Astrocyte of the cerebellum (primary cell): ENCODE measurements around the gene MT1B.
"Not testable (repeated sequence)": the region's sequence is repeated elsewhere in the genome, so short reads cannot be mapped to it uniquely, and the experiment has no call there.

Experiments
- DNase-seq: peaks from one replicate; pipeline ENCODE4 v3.0.0-alpha.2; 2011; ENCODE audit warnings: low read depth
- H3K4me3 ChIP-seq: 2 replicates; pipeline ENCODE4 v1.5.1; 2011; ENCODE audit warnings: mild to moderate bottlenecking, low read depth, low read length, moderate library complexity
- CTCF ChIP-seq: IDR thresholded peaks from 2 replicates; pipeline ENCODE4 v1.5.1; 2012; ENCODE audit warnings: low read length, low read depth, moderate library complexity, mild to moderate bottlenecking; ENCODE audit errors: missing control alignments
- in situ Hi-C: cut with HindIII; loops from 2 replicates; pipeline ENCODE4 v1.10.0; 2017; ENCODE audit warnings: low sequenced_read_pairs

MT1B gene

GRCh38 chr16:56673921-56674320, 22.2 kb downstream of the MT1B start:
- in situ Hi-C loops: no loop called here
- no peak for DNase-seq
- TF ChIP-seq CTCF: peak; percentile 75
- H3K4me3 ChIP-seq: no peak overlapping the region

- H3K4me3 ChIP-seq, DNase-seq, in situ Hi-C loops: not testable (repeated sequence)
Measured at GRCh38 chr16:56674570-56674969, 22.9 kb downstream of the MT1B start.

GRCh38 chr16:56675685-56676210, 24.1 kb downstream of the MT1B start:
- TF ChIP-seq CTCF: no peak
- in situ Hi-C loops: no loop called here
- peak overlapping the region; percentile 9 for H3K4me3 ChIP-seq
- DNase-seq: no peak

- no peak for DNase-seq
- in situ Hi-C loops: no loop called here
- TF ChIP-seq CTCF: no peak
- H3K4me3 ChIP-seq: no peak overlapping the region
Measured at GRCh38 chr16:56677474-56677873, 25.8 kb downstream of the MT1B start.

GRCh38 chr16:56679078-56679730, 27.5 kb downstream of the MT1B start:
- DNase-seq: no peak
- H3K4me3 ChIP-seq: no peak overlapping the region
- TF ChIP-seq CTCF: no peak
- in situ Hi-C loops: no loop called here

GRCh38 chr16:56679818-56680217, 28.1 kb downstream of the MT1B start:
- in situ Hi-C loops: no loop called here
- no peak overlapping the region for H3K4me3 ChIP-seq
- DNase-seq: no peak
- TF ChIP-seq CTCF: no peak

GRCh38 chr16:56681939-56682702, 30.4 kb downstream of the MT1B start, which contains the start of gene MT1X:
MT1X (plus strand) TSS chr16:56682470; CDS start chr16:56682541, 71 bp downstream.
- H3K4me3 ChIP-seq: peak within 1 kb of the TSS; percentile 45
- DNase-seq: peak; percentile 38
- in situ Hi-C loops: no loop called here
- no peak for TF ChIP-seq CTCF
